GM20000 (cell line): ENCODE data around the gene TBC1D24.
"Not testable (repeated sequence)": the region's sequence is repeated elsewhere in the genome, so short reads cannot be mapped to it uniquely, and the experiment has no call there.

Source experiments
- DNase-seq: peaks from one replicate; pipeline ENCODE4 v3.0.0; 2012; ENCODE audit warnings: low spot score
- TF ChIP-seq, protein P1 (sequence below): IDR thresholded peaks from 2 replicates; pipeline ENCODE4 v1.5.1; 2012; ENCODE audit warnings: mild to moderate bottlenecking, control low read depth; ENCODE audit errors: extremely low read depth, missing control alignments

Gene TBC1D24

DNA sequence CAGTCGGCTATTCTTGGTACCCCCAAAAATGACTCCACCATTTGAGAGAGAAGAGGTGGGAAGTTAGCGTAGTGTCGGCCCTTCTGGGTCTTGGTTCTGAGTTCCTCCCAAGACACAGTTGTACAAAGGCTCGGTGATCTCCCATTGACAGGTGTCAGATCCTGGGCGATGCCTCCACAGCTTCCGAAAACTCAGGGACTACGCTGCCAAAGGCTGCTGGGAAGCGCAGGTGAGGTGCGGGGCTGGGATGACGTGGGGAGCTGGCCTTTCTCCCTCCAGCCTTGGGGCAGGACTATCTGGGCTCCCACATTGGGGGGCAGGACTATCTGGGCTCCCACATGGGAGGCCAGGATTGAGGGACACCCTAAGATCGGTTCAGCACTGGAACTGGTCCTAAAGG lies 35.3 kb upstream of the TBC1D24 start:
- TF ChIP-seq, protein P1, sequence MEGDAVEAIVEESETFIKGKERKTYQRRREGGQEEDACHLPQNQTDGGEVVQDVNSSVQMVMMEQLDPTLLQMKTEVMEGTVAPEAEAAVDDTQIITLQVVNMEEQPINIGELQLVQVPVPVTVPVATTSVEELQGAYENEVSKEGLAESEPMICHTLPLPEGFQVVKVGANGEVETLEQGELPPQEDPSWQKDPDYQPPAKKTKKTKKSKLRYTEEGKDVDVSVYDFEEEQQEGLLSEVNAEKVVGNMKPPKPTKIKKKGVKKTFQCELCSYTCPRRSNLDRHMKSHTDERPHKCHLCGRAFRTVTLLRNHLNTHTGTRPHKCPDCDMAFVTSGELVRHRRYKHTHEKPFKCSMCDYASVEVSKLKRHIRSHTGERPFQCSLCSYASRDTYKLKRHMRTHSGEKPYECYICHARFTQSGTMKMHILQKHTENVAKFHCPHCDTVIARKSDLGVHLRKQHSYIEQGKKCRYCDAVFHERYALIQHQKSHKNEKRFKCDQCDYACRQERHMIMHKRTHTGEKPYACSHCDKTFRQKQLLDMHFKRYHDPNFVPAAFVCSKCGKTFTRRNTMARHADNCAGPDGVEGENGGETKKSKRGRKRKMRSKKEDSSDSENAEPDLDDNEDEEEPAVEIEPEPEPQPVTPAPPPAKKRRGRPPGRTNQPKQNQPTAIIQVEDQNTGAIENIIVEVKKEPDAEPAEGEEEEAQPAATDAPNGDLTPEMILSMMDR, result no peak
- no peak for DNase-seq

DNA sequence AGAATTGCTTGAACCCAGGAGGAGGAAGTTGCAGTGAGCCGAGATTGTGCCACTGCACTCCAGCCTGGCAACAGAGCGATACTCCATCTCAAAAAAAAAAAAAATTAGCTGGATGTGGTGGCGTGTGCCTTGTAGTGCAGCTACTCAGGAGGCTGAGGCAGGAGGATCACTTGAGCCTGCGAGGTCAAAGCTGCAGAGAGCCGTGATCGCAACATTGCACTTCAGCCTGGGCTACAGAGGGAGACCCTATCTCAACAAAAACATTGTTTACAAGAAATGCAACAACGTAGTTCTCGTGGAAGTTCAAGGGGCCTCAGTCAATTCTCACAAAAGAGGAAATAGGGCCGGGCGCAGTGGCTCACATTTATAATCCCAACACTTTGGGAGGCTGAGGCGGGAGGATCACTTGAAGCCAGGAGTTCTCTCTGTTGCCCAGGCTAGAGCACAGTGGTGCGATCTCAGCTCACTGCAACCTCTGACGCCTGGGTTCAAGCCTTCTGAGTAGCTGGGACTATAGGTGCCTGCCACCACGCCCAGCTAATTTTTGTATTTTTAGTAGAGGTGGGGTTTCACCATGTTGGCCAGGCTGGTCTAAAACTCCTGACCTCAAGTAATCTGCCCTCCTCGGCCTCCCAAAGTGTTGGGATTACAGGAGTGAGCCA lies 33.7 kb upstream of the TBC1D24 start:
- DNase-seq, result not testable (repeated sequence)

DNA sequence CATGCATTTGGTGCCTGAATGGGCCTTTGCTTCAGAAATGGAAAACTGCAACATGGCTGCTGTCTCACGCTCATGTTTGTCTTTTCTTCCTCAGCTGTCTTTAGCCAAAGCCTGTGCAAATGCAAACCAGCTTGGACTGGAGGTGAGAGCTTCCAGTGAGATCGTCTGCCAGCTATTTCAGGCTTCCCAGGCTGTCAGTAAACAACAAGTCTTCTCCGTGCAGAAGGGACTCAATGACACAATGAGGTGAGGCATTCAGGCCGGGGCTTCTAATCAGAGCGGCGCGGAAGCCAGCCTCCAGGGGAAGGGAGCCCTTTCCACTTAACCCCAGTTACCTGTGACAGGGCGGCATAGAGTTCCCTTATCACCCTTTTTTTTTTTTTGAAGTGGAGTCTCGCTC lies 31.4 kb upstream of the TBC1D24 start:
- no peak for DNase-seq
- TF ChIP-seq, protein P1, result no peak

DNA sequence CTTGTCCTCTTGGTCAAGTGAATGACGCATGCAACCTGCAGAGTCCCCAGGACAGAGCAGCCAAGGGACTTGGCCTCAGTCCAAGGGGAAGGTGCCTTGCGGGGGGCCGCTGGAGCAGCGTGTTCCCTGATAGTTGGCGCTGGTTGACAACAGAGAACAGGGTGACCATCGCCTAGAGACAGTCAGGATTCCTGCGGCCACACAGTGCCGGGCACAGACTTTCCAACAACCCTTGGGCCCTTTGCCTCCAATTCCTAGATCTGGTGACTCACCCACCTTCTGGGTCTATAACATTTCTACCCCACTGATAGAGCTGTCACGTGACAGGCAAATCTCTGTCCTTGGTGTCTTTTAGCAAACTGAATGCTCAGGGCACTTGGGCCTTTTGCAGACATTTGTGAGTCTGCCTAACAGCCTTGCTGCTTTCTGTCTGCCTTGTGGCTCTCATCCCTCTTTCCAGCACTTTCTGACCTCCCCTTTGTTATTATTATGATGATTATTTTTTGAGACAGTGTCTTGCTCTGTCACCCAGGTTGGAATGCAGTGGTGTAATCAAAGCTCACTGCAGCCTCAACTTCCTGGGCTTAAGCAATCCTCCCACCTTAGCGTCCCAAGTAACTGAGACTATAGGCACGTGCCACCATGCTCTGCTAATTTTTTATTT lies 26.9 kb upstream of the TBC1D24 start:
- TF ChIP-seq, protein P1, result no peak
- DNase-seq, result no peak

DNA sequence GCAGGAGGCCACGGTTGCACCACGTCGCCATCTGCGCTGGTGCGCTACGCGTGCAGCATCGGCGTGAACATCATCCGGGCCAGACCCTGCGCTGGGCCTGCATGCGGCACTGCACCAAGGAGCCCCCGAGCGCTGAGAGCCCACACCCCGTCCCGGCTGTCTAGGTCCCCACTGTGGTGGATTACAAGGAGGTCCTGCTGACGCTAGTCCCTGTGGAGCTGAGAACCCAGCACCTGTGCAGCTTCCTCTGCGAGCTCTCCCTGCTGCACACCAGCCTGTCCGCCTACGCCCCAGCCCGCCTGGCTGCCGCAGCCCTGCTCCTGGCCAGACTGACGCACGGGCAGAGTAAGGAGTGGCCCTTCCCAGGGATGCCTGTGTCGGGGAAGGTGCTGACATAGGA lies 25.8 kb upstream of the TBC1D24 start:
- TF ChIP-seq, protein P1, result no peak

DNA sequence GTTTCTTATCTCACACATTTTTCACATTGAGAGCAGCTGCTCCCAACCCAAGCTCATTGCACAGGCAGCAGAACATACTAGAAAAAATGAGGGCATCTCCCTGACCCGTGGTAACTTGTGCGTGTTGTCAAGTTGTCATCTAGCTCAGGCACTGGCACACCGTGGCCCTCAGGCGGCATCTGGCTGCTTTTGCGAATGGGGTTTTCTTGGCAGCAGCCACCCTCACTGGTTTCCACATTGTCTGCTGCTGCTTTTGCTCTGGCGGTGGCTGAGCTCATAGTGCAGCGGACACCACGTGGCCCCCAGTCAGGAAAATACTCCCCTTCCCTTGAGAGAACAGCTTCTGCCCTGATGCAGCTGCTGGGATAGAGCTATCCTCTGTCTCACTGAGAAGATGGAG lies 24.4 kb upstream of the TBC1D24 start:
- TF ChIP-seq, protein P1, result no peak
- no peak for DNase-seq

More for the DNA sequence above, 25.8 kb upstream of the TBC1D24 start:
- no peak for DNase-seq

DNA sequence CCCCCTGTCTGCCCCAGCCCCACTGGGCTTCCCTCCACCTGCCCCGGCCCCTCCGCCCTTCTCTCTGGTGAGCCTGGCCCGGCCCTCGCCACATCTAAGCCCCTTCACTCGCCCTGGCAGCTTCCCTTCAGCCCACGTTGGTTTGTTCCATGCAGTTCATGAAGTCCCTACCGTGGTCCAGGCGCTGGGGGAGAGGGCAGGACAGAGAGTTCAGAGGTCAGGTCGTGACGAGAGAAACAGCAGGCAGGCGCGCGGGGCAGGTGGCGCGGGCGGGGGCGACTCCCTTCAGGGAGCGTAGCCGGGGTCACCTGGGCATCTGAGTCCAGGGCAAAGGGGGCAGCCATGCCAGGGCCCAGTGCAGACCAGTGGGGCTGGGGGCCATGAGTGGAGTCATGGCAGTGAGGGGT lies 23.9 kb upstream of the TBC1D24 start:
- TF ChIP-seq, protein P1, result no peak
- no peak for DNase-seq

DNA sequence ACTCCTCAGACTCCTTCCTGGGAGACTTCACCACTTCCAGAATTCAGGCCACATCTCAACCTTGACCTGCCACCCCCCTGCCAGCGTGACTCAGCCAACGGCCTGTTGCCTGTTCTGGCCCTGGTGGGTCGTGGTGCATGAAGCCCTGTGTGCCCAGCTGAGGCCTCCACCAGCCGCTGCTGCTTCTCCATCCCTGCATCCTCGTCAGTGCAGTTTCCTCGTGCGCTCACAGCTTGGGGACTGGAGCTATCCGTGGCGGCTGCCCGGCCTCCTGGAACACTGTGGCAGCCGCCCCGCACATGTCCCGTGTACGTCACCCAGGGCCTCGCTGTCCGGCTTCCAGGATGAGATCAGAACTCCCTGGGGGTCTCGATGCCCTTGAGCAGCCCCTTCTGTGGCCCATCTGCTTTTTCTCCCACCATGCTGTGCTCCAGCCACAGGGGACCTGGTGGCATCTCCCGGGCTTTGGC lies 23.0 kb upstream of the TBC1D24 start:
- DNase-seq, result no peak
- TF ChIP-seq, protein P1, result no peak
